Prostate gland (tissue), 2 donors: ENCODE data around the gene KDM4F.

ENCODE experiments used
- POLR2A ChIP-seq: fragments of 450-650 bp; IDR thresholded peaks from one replicate; pipeline ENCODE4 v1.6.1; 2016; ENCODE audit warnings: antibody characterized with exemption, mild to moderate bottlenecking
- POLR2AphosphoS5 ChIP-seq: sonication (generic); formaldehyde crosslinking; IDR thresholded peaks from one replicate; pipeline ENCODE4 v1.6.1; 2017; ENCODE audit warnings: antibody characterized with exemption
- TF ChIP-seq, protein P1 (sequence below), 4 experiments: fragments of 200-600 bp in 2 of 4; fragments of 450-650 bp in 2 of 4; sonication (generic) in 2 of 4; IDR thresholded peaks; 1 replicate in 3 of 4; 2 replicates in 1 of 4; pipeline ENCODE4 v1.5.1; 2016 to 2019; ENCODE audit warnings: antibody characterized with exemption in 4 of 4, mild to moderate bottlenecking in 2 of 4, moderate library complexity in 2 of 4

DNA sequence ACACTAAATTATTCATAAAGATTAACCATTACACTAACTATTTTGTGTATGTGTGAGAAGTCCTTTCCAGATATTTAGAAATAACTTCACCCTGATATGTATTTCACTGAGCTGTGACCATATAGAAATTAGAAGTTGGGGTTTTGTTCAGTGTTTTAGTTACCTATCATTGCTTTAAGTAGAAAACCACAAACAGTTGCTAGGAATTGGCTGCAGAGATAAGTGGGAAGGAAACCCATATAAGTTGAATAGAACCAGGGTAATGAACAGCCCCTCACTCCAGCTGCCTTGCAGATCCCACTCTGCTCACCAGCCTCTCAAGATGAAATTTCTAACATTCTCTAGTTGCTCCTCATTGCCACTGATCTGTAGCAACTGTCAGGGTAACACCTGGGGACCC, 27.8 kb downstream of the KDM4F start:
- TF ChIP-seq, protein P1, sequence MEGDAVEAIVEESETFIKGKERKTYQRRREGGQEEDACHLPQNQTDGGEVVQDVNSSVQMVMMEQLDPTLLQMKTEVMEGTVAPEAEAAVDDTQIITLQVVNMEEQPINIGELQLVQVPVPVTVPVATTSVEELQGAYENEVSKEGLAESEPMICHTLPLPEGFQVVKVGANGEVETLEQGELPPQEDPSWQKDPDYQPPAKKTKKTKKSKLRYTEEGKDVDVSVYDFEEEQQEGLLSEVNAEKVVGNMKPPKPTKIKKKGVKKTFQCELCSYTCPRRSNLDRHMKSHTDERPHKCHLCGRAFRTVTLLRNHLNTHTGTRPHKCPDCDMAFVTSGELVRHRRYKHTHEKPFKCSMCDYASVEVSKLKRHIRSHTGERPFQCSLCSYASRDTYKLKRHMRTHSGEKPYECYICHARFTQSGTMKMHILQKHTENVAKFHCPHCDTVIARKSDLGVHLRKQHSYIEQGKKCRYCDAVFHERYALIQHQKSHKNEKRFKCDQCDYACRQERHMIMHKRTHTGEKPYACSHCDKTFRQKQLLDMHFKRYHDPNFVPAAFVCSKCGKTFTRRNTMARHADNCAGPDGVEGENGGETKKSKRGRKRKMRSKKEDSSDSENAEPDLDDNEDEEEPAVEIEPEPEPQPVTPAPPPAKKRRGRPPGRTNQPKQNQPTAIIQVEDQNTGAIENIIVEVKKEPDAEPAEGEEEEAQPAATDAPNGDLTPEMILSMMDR (IDR thresholded peaks at IDR 0.05) = no peak
- no peak for TF ChIP-seq POLR2A
- TF ChIP-seq POLR2AphosphoS5 = no peak
